Ascending aorta (tissue), 2 donors: Measurements from ENCODE around the gene BLCAP. TPM values are rescaled to one million over a fixed set of nuclear protein-coding genes. Genes with fewer than 3 reads are reported as not detected.

Experiments
- DNase-seq, 2 donors: peaks; one replicate each; pipeline ENCODE4 v3.0.0-alpha.2; 2019; ENCODE audit warnings: low spot score in 2 of 2
- H3K27ac ChIP-seq, 2 donors: fragments of 200-600 bp; sonication (generic); one replicate each; pipeline ENCODE4 v1.5.1; 2016 to 2017; ENCODE audit warnings: mild to moderate bottlenecking in 1 of 2
- H3K27me3 ChIP-seq: fragments of 200-600 bp; sonication (generic); one replicate; pipeline ENCODE4 v1.5.1; 2017
- H3K36me3 ChIP-seq, 2 donors: fragments of 200-600 bp; sonication (generic); one replicate each; pipeline ENCODE4 v1.5.1; 2016
- H3K4me1 ChIP-seq, 2 donors: fragments of 200-600 bp; sonication (generic); one replicate each; pipeline ENCODE4 v1.5.1; 2016 to 2017; ENCODE audit warnings: mild to moderate bottlenecking in 1 of 2
- H3K4me3 ChIP-seq, 2 donors: fragments of 200-600 bp; sonication (generic); one replicate each; pipeline ENCODE4 v1.5.1; 2016 to 2017; ENCODE audit warnings: mild to moderate bottlenecking in 1 of 2
- H3K9me3 ChIP-seq, 2 donors: fragments of 200-600 bp; sonication (generic); one replicate each; pipeline ENCODE4 v1.5.1; 2016
- intact Hi-C: fragments of 100-400 bp; cut with DNase I; formaldehyde crosslinking; loops from one replicate; pipeline ENCODE4 v1.15.1; 2023
- total RNA-seq: library from RNA; depleted of rRNA; stranded (reverse); fragments of >200 nt; gene quantifications from one replicate; pipeline ENCODE4 v1.1.0, GENCODE V29; 2016
- TF ChIP-seq, protein P1 (sequence below), 3 experiments: fragments of 200-600 bp in 2 of 3; fragments of 450-650 bp in 1 of 3; sonication (generic) in 2 of 3; IDR thresholded peaks; one replicate each; pipeline ENCODE4 v1.5.1; 2016 to 2019; ENCODE audit warnings: antibody characterized with exemption in 3 of 3, mild to moderate bottlenecking in 1 of 3, moderate library complexity in 1 of 3

The BLCAP gene
- total RNA-seq, 1 donor from 2014 or later, result 43.9 TPM

DNA sequence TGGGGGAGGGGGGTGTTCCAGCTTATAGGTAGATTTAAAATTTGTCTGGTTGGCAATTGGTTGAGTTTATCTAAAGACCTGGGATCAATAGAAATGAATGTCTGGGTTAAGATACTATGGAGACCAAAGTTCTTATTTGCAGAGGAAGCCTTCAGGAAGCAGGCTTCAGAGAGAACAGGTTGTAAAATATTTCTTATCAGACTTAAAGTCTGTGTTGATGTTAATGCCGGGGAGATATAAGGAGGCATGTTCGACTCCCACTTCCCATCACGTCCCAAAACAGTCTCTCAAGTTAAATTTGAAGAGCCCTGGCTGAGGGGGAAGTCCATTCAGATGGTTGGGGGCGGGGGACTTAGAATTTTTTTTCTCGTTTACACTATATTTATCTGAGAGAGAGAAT lies 12.3 kb upstream of the BLCAP start:
- Histone ChIP-seq H3K36me3 (no peaks in the 10 kb centered on the region), H3K27me3 (no peaks in the 10 kb centered on the region), H3K27ac (no peak overlapping the region), H3K4me1 (no peaks in the 10 kb centered on the region), H3K4me3 (no peak overlapping the region), H3K9me3 (no peaks in the 10 kb centered on the region)
- no peak for DNase-seq
- TF ChIP-seq, protein P1, sequence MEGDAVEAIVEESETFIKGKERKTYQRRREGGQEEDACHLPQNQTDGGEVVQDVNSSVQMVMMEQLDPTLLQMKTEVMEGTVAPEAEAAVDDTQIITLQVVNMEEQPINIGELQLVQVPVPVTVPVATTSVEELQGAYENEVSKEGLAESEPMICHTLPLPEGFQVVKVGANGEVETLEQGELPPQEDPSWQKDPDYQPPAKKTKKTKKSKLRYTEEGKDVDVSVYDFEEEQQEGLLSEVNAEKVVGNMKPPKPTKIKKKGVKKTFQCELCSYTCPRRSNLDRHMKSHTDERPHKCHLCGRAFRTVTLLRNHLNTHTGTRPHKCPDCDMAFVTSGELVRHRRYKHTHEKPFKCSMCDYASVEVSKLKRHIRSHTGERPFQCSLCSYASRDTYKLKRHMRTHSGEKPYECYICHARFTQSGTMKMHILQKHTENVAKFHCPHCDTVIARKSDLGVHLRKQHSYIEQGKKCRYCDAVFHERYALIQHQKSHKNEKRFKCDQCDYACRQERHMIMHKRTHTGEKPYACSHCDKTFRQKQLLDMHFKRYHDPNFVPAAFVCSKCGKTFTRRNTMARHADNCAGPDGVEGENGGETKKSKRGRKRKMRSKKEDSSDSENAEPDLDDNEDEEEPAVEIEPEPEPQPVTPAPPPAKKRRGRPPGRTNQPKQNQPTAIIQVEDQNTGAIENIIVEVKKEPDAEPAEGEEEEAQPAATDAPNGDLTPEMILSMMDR (IDR thresholded peaks at IDR 0.05), result no peak
- intact Hi-C loops, result no loop called here

DNA sequence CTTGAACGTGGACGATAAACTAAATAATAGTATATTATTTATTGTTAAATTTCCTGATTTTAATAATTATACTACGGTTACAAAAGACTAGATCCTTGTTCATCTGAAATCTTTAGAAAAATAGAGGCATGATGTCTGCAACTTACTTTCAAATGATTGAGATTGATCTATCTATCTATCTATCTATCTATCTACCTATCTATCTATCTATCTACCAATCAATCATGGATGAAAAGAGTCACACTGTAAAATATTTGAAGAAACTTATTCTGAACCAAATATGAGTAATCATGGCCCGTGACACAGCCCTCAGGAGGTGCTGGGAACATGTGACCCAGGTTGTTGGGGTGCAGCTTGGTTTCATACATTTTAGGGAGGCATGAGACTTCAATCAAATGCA lies 11.7 kb upstream of the BLCAP start:
- Histone ChIP-seq H3K27me3 (no peaks in the 10 kb centered on the region), H3K9me3 (no peaks in the 10 kb centered on the region), H3K27ac (no peak overlapping the region), H3K4me1 (no peaks in the 10 kb centered on the region), H3K4me3 (no peak overlapping the region), H3K36me3 (no peaks in the 10 kb centered on the region)
- TF ChIP-seq, protein P1 (IDR thresholded peaks at IDR 0.05), result no peak
- DNase-seq, result no peak
- intact Hi-C loops, result no loop called here

DNA sequence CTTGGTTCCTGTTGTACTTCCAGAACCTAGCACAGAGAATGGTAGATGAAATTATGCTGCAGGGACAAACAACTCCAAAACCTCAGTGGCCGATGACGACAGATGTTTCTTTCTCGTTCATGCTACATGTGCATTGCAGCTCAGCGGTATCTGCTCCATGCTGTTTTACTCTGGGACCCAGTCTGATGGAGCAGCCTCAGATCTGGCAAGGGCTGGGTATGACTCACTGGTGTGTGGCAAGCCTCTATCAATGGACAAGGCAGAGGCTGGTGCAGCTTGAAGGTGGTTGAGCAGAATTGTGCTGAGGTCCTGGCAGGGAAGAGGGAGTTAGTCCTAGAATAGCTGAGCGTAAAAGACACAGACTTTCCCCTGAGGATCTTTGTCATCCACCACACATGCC lies 10.3 kb upstream of the BLCAP start:
- no peaks in the 10 kb centered on the region for H3K4me1 ChIP-seq
- H3K27ac ChIP-seq, result no peak overlapping the region
- TF ChIP-seq, protein P1 (IDR thresholded peaks at IDR 0.05), result no peak
- H3K9me3 ChIP-seq, result no peaks in the 10 kb centered on the region
- H3K4me3 ChIP-seq, result no peak overlapping the region
- intact Hi-C loops, result no loop called here
- no peaks in the 10 kb centered on the region for H3K36me3 ChIP-seq
- H3K27me3 ChIP-seq, result no peaks in the 10 kb centered on the region
- peak in 1 of 2 donors; percentile 53 for DNase-seq

DNA sequence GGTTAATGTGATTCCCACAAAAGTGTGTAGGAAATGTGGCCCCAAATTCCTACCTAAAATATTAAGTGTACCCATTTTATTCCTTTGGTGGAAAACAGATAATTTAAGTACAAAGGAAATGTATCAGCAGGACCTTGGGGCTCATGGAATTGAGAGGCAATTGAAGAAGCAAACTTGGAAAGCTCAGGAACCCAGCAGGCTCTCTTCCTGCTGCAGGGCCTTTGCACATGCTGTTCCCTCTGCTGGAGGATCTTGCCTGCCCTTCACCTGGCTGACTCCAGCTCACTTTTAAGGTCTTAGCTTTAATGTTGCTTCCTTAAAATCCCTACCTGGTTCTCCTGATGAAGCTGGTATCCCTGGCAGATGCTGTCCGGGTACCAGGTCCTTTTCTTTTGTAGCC lies 9.8 kb upstream of the BLCAP start:
- Histone ChIP-seq H3K9me3 (no peaks in the 10 kb centered on the region), H3K27ac (no peak overlapping the region), H3K4me1 (no peaks in the 10 kb centered on the region), H3K4me3 (no peak overlapping the region), H3K36me3 (no peaks in the 10 kb centered on the region), H3K27me3 (no peaks in the 10 kb centered on the region)
- intact Hi-C loops, result no loop called here
- TF ChIP-seq, protein P1 (IDR thresholded peaks at IDR 0.05), result no peak
- DNase-seq, result peak in 1 of 2 donors; percentile 21

DNA sequence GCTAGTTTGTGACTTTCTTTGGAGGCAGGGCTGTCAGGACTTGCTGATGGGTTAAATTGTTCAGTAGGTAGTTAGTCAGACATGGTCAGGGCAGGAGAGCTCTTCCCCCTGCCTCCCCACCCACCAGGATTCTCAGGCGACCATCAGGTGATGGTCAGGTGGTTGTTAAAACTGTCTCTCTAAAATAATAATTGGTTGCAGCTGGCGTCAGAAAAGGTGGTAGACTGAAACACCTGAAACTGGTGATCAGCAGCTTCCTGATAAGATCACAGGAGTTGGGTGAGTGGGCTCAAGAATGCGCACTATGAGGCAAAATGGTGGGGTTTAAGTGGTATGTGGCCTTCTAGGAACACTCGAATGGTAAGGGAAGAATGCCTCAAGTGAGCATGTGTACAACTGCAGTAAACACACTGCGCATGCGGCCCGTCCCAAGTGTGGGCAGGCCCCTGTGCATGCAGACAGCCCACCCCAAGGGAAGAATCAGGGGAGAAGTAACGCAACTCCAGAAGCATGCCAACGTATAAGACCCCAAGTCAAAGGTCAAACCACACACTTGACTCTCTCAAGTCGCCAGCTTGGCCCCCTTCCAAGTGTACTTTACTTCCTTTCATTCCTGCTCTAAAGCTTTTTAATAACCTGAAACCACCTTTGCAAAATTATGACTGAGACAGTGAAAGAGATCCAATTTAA lies 7.9 kb upstream of the BLCAP start:
- H3K27ac ChIP-seq, result no peak overlapping the region
- H3K36me3 ChIP-seq, result no peaks in the 10 kb centered on the region
- intact Hi-C loops, result no loop called here
- peak in 1 of 2 donors; percentile 25 for DNase-seq
- H3K4me1 ChIP-seq, result no peaks in the 10 kb centered on the region
- H3K9me3 ChIP-seq, result no peaks in the 10 kb centered on the region
- TF ChIP-seq, protein P1 (IDR thresholded peaks at IDR 0.05), result no peak
- no peak overlapping the region for H3K4me3 ChIP-seq
- H3K27me3 ChIP-seq, result no peaks in the 10 kb centered on the region
